ENCODE results near the gene EML6.
A peak's percentile ranks its signal among the peaks of the same experiment; 100 is the strongest.

Gene EML6

GRCh38 chr2:54931473-54931872 is 208.0 kb downstream of the EML6 start:
- Mint-ChIP-seq H3K4me3 (no peak overlapping the region), H3K27ac (no peak overlapping the region), H3K9me3 (peaks cover 6% of the 10 kb centered on the region), H3K27me3 (ENCODE audit: low read depth) (peaks cover 6% of the 10 kb centered on the region), H3K4me1 (ENCODE audit: low read depth) (no peaks in the 10 kb centered on the region), H3K36me3 (ENCODE audit: low read depth) (no peaks in the 10 kb centered on the region)
- DNase-seq (ENCODE audit: low spot score): no peak

- Mint-ChIP-seq H3K4me3 (no peak overlapping the region), H3K27me3 (ENCODE audit: low read depth) (peaks cover 7% of the 10 kb centered on the region), H3K4me1 (ENCODE audit: low read depth) (no peaks in the 10 kb centered on the region), H3K9me3 (peaks cover 13% of the 10 kb centered on the region), H3K36me3 (ENCODE audit: low read depth) (no peaks in the 10 kb centered on the region), H3K27ac (no peak overlapping the region)
- DNase-seq (ENCODE audit: low spot score): no peak
Observed at GRCh38 chr2:54935389-54935788, 211.9 kb downstream of the EML6 start.

GRCh38 chr2:54936766-54937165 is 213.3 kb downstream of the EML6 start:
- no peak for DNase-seq (ENCODE audit: low spot score)

GRCh38 chr2:54939446-54940118 is 216.1 kb downstream of the EML6 start:
- Mint-ChIP-seq H3K9me3 (peaks cover 13% of the 10 kb centered on the region), H3K36me3 (ENCODE audit: low read depth) (no peaks in the 10 kb centered on the region), H3K4me3 (no peak overlapping the region), H3K27ac (no peak overlapping the region), H3K27me3 (ENCODE audit: low read depth) (peaks cover 9% of the 10 kb centered on the region), H3K4me1 (ENCODE audit: low read depth) (no peaks in the 10 kb centered on the region)
- DNase-seq (ENCODE audit: low spot score): no peak

More at GRCh38 chr2:54936766-54937165, 213.3 kb downstream of the EML6 start:
- Mint-ChIP-seq H3K4me1 (ENCODE audit: low read depth) (no peaks in the 10 kb centered on the region), H3K9me3 (peaks cover 13% of the 10 kb centered on the region), H3K27ac (no peak overlapping the region), H3K4me3 (no peak overlapping the region), H3K36me3 (ENCODE audit: low read depth) (no peaks in the 10 kb centered on the region), H3K27me3 (ENCODE audit: low read depth) (peaks cover 9% of the 10 kb centered on the region)

- H3K4me1 Mint-ChIP-seq (ENCODE audit: low read depth): peaks cover 5% of the 10 kb centered on the region
- peaks cover 2% of the 10 kb centered on the region for H3K36me3 Mint-ChIP-seq (ENCODE audit: low read depth)
- H3K27me3 Mint-ChIP-seq (ENCODE audit: low read depth): peaks cover 5% of the 10 kb centered on the region
- peaks cover 13% of the 10 kb centered on the region for H3K9me3 Mint-ChIP-seq
- H3K4me3 Mint-ChIP-seq: no peak overlapping the region
- H3K27ac Mint-ChIP-seq: no peak overlapping the region
- no peak for DNase-seq (ENCODE audit: low spot score)
Observed at GRCh38 chr2:54940723-54941122, 217.3 kb downstream of the EML6 start.

- Mint-ChIP-seq H3K4me3 (no peak overlapping the region), H3K4me1 (ENCODE audit: low read depth) (peaks cover 10% of the 10 kb centered on the region), H3K27me3 (ENCODE audit: low read depth) (peaks cover 5% of the 10 kb centered on the region), H3K36me3 (ENCODE audit: low read depth) (peaks cover 2% of the 10 kb centered on the region), H3K9me3 (peaks cover 13% of the 10 kb centered on the region), H3K27ac (no peak overlapping the region)
- DNase-seq (ENCODE audit: low spot score): no peak
Observed at GRCh38 chr2:54941248-54941984, 218.0 kb downstream of the EML6 start.

- Mint-ChIP-seq H3K36me3 (ENCODE audit: low read depth) (peaks cover 2% of the 10 kb centered on the region), H3K4me3 (no peak overlapping the region), H3K4me1 (ENCODE audit: low read depth) (peaks cover 10% of the 10 kb centered on the region), H3K9me3 (peaks cover 13% of the 10 kb centered on the region), H3K27me3 (ENCODE audit: low read depth) (peaks cover 5% of the 10 kb centered on the region), H3K27ac (no peak overlapping the region)
- DNase-seq (ENCODE audit: low spot score): no peak
Observed at GRCh38 chr2:54942373-54942772, 218.9 kb downstream of the EML6 start.

- peaks cover 2% of the 10 kb centered on the region for H3K36me3 Mint-ChIP-seq (ENCODE audit: low read depth)
- no peak overlapping the region for H3K4me3 Mint-ChIP-seq
- no peaks in the 10 kb centered on the region for H3K9me3 Mint-ChIP-seq
- H3K27ac Mint-ChIP-seq: no peak overlapping the region
- peaks cover 2% of the 10 kb centered on the region for H3K27me3 Mint-ChIP-seq (ENCODE audit: low read depth)
- DNase-seq (ENCODE audit: low spot score): no peak
- peaks cover 10% of the 10 kb centered on the region for H3K4me1 Mint-ChIP-seq (ENCODE audit: low read depth)
Observed at GRCh38 chr2:54944724-54945326, 221.4 kb downstream of the EML6 start.

- H3K4me1 Mint-ChIP-seq (ENCODE audit: low read depth): peaks cover 10% of the 10 kb centered on the region
- peaks cover 2% of the 10 kb centered on the region for H3K27me3 Mint-ChIP-seq (ENCODE audit: low read depth)
- peak; percentile 37 for DNase-seq (ENCODE audit: low spot score)
- H3K4me3 Mint-ChIP-seq: no peak overlapping the region
- H3K9me3 Mint-ChIP-seq: no peaks in the 10 kb centered on the region
- H3K27ac Mint-ChIP-seq: peak overlapping the region; percentile 72
- peaks cover 2% of the 10 kb centered on the region for H3K36me3 Mint-ChIP-seq (ENCODE audit: low read depth)
Observed at GRCh38 chr2:54945391-54946219, 222.1 kb downstream of the EML6 start.

- H3K4me3 Mint-ChIP-seq: no peak overlapping the region
- H3K4me1 Mint-ChIP-seq (ENCODE audit: low read depth): peaks cover 10% of the 10 kb centered on the region
- H3K9me3 Mint-ChIP-seq: no peaks in the 10 kb centered on the region
- peaks cover 2% of the 10 kb centered on the region for H3K36me3 Mint-ChIP-seq (ENCODE audit: low read depth)
- no peak for DNase-seq (ENCODE audit: low spot score)
- H3K27ac Mint-ChIP-seq: peak overlapping the region; percentile 13
- no peaks in the 10 kb centered on the region for H3K27me3 Mint-ChIP-seq (ENCODE audit: low read depth)
Observed at GRCh38 chr2:54946220-54946805, 222.9 kb downstream of the EML6 start.

GRCh38 chr2:54947136-54947535 is 223.7 kb downstream of the EML6 start:
- H3K9me3 Mint-ChIP-seq: no peaks in the 10 kb centered on the region
- H3K36me3 Mint-ChIP-seq (ENCODE audit: low read depth): peaks cover 2% of the 10 kb centered on the region
- H3K4me1 Mint-ChIP-seq (ENCODE audit: low read depth): peaks cover 12% of the 10 kb centered on the region
- no peak overlapping the region for H3K4me3 Mint-ChIP-seq
- no peaks in the 10 kb centered on the region for H3K27me3 Mint-ChIP-seq (ENCODE audit: low read depth)
- H3K27ac Mint-ChIP-seq: no peak overlapping the region
- no peak for DNase-seq (ENCODE audit: low spot score)

GRCh38 chr2:54947646-54948045 is 224.2 kb downstream of the EML6 start:
- no peaks in the 10 kb centered on the region for H3K27me3 Mint-ChIP-seq (ENCODE audit: low read depth)
- no peak for DNase-seq (ENCODE audit: low spot score)
- H3K4me1 Mint-ChIP-seq (ENCODE audit: low read depth): peaks cover 14% of the 10 kb centered on the region
- H3K9me3 Mint-ChIP-seq: no peaks in the 10 kb centered on the region
- peaks cover 2% of the 10 kb centered on the region for H3K36me3 Mint-ChIP-seq (ENCODE audit: low read depth)
- no peak overlapping the region for H3K27ac Mint-ChIP-seq
- H3K4me3 Mint-ChIP-seq: no peak overlapping the region

GRCh38 chr2:54948120-54948519 is 224.7 kb downstream of the EML6 start:
- peaks cover 19% of the 10 kb centered on the region for H3K4me1 Mint-ChIP-seq (ENCODE audit: low read depth)
- H3K27ac Mint-ChIP-seq: no peak overlapping the region
- H3K4me3 Mint-ChIP-seq: no peak overlapping the region
- no peaks in the 10 kb centered on the region for H3K27me3 Mint-ChIP-seq (ENCODE audit: low read depth)
- H3K9me3 Mint-ChIP-seq: no peaks in the 10 kb centered on the region
- H3K36me3 Mint-ChIP-seq (ENCODE audit: low read depth): peaks cover 2% of the 10 kb centered on the region
- no peak for DNase-seq (ENCODE audit: low spot score)
